ENCODE results near the gene NAP1L3. TPM values are rescaled to one million over a fixed set of nuclear protein-coding genes. Genes with fewer than 3 reads are reported as not detected.

NAP1L3 gene
- total and polyA plus RNA-seq, 9 of the 15 experiments (the other 6 are each of a cell fraction or from before 2014, with no cell fraction given) = not detected

DNA sequence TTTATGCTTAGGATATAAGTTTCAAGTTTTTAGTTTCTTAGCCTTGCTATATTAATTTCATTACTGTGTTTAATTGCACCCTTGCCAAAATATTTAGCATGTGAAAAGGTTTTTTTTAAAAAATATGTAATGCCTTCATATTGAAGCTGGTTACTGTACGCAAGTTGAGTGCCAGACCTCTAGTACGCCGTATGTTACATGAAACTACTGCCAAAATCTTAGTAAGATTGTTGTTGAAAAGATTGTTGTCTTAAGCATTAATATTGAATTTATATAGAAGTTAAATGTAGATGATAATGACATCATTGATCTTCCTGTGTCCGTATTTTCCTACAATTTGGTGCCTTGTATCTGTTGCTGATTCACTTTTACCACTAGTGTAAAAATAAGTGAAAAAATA is 37.7 kb upstream of the NAP1L3 start:
- Histone ChIP-seq H3K4me3 (no peak overlapping the region), H3K9ac (ENCODE audit: insufficient read depth in 1 of 2, low read depth in 2 of 2, low read length in 2 of 2) (no peak overlapping the region), H3K79me2 (ENCODE audit: control insufficient read depth, insufficient read depth, low read length) (no peaks in the 10 kb centered on the region), H3K4me1 (replicated peaks in 1 of 2; ENCODE audit: control insufficient read depth in 2 of 2, insufficient read depth in 2 of 2, low read length in 2 of 2) (no peaks in the 10 kb centered on the region), H3K27me3 (ENCODE audit: control insufficient read depth in 2 of 2, insufficient read depth in 2 of 2, low read length in 2 of 2) (no peaks in the 10 kb centered on the region), H4K20me1 (replicated peaks; ENCODE audit: control insufficient read depth, insufficient read depth, low read length) (no peaks in the 10 kb centered on the region), H3K9me1 (ENCODE audit: control insufficient read depth, insufficient read depth, low read length) (no peaks in the 10 kb centered on the region), H3K9me3 (replicated peaks; ENCODE audit: control insufficient read depth, insufficient read depth, low read depth, low read length) (no peaks in the 10 kb centered on the region), H3K27ac (ENCODE audit: extremely low read depth, low read depth, low read length) (no peak overlapping the region), H3K36me3 (ENCODE audit: control insufficient read depth, insufficient read depth, low read length) (no peaks in the 10 kb centered on the region), H3K4me2 (ENCODE audit: insufficient read depth, low read length) (no peak overlapping the region), H2AFZ (ENCODE audit: low read depth, low read length) (no peak overlapping the region)
- FAIRE-seq (no peak), DNase-seq (ENCODE audit: extremely low read depth in 1 of 4, low spot score in 3 of 4) (no peak), ATAC-seq (no peak)
- no TSS peak for BruUV-seq (replicated peaks)
- in situ Hi-C loops (cut with MboI) = no loop called here
- 5% methylated on average over 4 of the region's 4 CpGs for WGBS (ENCODE audit: insufficient coverage, low coverage, missing lambda C conversion rate)
- POLR2A ChIA-PET = no interaction called here
- intact Hi-C loops (cut with micrococcal nuclease) = no loop called here
- CTCF ChIA-PET (ENCODE audit: low intra/inter-chr PET ratio) = no interaction called here
- TF ChIP-seq ELF2 (CRISPR knock-in tag; IDR thresholded peaks at IDR 0.05) = no peak
- TF ChIP-seq KLF16 (IDR thresholded peaks at IDR 0.05) = no peak
- no peak for TF ChIP-seq ZNF316 (IDR thresholded peaks at IDR 0.05)
- no peak for TF ChIP-seq RBM15 (IDR thresholded peaks at IDR 0.05; ENCODE audit: insufficient read depth, low read length)
- no peak for TF ChIP-seq ARHGAP35 (IDR thresholded peaks at IDR 0.05; ENCODE audit: partially characterized antibody)
- TF ChIP-seq CBFB (CRISPR knock-in tag; IDR thresholded peaks at IDR 0.05) = no peak
- TF ChIP-seq ZNF57 (CRISPR knock-in tag; IDR thresholded peaks at IDR 0.05) = no peak
- TF ChIP-seq, protein P1, sequence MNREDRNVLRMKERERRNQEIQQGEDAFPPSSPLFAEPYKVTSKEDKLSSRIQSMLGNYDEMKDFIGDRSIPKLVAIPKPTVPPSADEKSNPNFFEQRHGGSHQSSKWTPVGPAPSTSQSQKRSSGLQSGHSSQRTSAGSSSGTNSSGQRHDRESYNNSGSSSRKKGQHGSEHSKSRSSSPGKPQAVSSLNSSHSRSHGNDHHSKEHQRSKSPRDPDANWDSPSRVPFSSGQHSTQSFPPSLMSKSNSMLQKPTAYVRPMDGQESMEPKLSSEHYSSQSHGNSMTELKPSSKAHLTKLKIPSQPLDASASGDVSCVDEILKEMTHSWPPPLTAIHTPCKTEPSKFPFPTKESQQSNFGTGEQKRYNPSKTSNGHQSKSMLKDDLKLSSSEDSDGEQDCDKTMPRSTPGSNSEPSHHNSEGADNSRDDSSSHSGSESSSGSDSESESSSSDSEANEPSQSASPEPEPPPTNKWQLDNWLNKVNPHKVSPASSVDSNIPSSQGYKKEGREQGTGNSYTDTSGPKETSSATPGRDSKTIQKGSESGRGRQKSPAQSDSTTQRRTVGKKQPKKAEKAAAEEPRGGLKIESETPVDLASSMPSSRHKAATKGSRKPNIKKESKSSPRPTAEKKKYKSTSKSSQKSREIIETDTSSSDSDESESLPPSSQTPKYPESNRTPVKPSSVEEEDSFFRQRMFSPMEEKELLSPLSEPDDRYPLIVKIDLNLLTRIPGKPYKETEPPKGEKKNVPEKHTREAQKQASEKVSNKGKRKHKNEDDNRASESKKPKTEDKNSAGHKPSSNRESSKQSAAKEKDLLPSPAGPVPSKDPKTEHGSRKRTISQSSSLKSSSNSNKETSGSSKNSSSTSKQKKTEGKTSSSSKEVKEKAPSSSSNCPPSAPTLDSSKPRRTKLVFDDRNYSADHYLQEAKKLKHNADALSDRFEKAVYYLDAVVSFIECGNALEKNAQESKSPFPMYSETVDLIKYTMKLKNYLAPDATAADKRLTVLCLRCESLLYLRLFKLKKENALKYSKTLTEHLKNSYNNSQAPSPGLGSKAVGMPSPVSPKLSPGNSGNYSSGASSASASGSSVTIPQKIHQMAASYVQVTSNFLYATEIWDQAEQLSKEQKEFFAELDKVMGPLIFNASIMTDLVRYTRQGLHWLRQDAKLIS (CRISPR knock-in tag; IDR thresholded peaks at IDR 0.05) = no peak
- TF ChIP-seq, protein P2, sequence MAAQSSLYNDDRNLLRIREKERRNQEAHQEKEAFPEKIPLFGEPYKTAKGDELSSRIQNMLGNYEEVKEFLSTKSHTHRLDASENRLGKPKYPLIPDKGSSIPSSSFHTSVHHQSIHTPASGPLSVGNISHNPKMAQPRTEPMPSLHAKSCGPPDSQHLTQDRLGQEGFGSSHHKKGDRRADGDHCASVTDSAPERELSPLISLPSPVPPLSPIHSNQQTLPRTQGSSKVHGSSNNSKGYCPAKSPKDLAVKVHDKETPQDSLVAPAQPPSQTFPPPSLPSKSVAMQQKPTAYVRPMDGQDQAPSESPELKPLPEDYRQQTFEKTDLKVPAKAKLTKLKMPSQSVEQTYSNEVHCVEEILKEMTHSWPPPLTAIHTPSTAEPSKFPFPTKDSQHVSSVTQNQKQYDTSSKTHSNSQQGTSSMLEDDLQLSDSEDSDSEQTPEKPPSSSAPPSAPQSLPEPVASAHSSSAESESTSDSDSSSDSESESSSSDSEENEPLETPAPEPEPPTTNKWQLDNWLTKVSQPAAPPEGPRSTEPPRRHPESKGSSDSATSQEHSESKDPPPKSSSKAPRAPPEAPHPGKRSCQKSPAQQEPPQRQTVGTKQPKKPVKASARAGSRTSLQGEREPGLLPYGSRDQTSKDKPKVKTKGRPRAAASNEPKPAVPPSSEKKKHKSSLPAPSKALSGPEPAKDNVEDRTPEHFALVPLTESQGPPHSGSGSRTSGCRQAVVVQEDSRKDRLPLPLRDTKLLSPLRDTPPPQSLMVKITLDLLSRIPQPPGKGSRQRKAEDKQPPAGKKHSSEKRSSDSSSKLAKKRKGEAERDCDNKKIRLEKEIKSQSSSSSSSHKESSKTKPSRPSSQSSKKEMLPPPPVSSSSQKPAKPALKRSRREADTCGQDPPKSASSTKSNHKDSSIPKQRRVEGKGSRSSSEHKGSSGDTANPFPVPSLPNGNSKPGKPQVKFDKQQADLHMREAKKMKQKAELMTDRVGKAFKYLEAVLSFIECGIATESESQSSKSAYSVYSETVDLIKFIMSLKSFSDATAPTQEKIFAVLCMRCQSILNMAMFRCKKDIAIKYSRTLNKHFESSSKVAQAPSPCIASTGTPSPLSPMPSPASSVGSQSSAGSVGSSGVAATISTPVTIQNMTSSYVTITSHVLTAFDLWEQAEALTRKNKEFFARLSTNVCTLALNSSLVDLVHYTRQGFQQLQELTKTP (IDR thresholded peaks at IDR 0.05; ENCODE audit: low read depth in 1 of 2, partially characterized antibody in 2 of 2) = no peak
- no peak for TF ChIP-seq ZNF785 (CRISPR knock-in tag; IDR thresholded peaks at IDR 0.05)
- TF ChIP-seq, protein P3, sequence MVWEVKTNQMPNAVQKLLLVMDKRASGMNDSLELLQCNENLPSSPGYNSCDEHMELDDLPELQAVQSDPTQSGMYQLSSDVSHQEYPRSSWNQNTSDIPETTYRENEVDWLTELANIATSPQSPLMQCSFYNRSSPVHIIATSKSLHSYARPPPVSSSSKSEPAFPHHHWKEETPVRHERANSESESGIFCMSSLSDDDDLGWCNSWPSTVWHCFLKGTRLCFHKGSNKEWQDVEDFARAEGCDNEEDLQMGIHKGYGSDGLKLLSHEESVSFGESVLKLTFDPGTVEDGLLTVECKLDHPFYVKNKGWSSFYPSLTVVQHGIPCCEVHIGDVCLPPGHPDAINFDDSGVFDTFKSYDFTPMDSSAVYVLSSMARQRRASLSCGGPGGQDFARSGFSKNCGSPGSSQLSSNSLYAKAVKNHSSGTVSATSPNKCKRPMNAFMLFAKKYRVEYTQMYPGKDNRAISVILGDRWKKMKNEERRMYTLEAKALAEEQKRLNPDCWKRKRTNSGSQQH (CRISPR knock-in tag; IDR thresholded peaks at IDR 0.05) = no peak
- no peak for TF ChIP-seq MAZ (CRISPR knock-in tag; conservative IDR thresholded peaks at IDR 0.05 in 1 of 2, IDR thresholded peaks at IDR 0.05 in 1 of 2)
- TF ChIP-seq, protein P4, sequence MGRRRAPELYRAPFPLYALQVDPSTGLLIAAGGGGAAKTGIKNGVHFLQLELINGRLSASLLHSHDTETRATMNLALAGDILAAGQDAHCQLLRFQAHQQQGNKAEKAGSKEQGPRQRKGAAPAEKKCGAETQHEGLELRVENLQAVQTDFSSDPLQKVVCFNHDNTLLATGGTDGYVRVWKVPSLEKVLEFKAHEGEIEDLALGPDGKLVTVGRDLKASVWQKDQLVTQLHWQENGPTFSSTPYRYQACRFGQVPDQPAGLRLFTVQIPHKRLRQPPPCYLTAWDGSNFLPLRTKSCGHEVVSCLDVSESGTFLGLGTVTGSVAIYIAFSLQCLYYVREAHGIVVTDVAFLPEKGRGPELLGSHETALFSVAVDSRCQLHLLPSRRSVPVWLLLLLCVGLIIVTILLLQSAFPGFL (CRISPR knock-in tag; IDR thresholded peaks at IDR 0.05) = no peak

Data from K562 (cell line).